ENCODE data around the gene LRRN2. TPM values are rescaled to one million over a fixed set of nuclear protein-coding genes. Genes with fewer than 3 reads are reported as not detected.
A peak's percentile ranks its signal among the peaks of the same experiment; 100 is the strongest.

Gene LRRN2
- total and polyA plus RNA-seq, 2 donors, result 0.66 to 3.0 TPM

DNA sequence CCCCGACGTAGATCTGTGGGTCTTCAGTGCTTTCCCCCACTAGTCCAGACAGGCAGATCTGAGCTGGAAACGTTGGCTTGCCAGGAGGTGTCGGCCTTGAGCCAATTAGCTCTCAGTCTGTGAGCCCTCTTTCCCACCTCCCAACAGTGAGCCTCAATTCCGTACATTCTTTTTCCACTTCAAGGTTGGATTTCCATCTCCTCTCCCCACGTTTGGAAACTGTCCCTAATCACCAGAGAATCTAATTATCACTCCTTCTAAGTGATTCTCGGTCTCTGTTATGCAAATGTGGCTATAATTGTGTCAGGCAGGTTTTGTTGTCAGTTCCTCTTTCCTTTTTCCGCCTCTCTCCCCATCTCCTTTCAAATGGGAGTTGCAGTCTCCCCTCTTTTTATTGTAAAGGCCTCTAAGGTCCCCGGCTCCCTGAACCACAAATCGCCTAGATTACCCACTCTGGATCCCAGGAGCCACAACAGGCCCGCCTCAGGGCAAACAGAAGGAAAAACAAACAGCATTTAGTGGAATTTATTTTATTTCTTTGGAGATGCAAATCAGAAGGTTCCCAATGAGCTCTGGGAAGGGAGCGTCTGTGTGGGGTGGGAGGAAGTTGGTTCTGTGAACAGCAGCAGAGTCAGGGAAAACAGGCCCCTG is 29.4 kb upstream of the LRRN2 start:
- WGBS, result 90% methylated on average over 12 of the region's 12 CpGs
- H3K27ac ChIP-seq (ENCODE audit: low read depth in 1 of 2, low read length in 1 of 2), result no peak overlapping the region
- H3K4me3 ChIP-seq (ENCODE audit: low read length in 2 of 2), result no peak overlapping the region
- H3K36me3 ChIP-seq (ENCODE audit: control insufficient read depth in 2 of 2, insufficient read depth in 2 of 2, low read length in 1 of 2), result no peaks in the 10 kb centered on the region
- H3K9me3 ChIP-seq (ENCODE audit: control insufficient read depth in 2 of 2, insufficient read depth in 1 of 2, low read length in 1 of 2), result no peaks in the 10 kb centered on the region
- H3K4me1 ChIP-seq (ENCODE audit: control insufficient read depth in 2 of 2, insufficient read depth in 2 of 2, low read length in 2 of 2), result peaks cover 26 to 46% of the 10 kb centered on the region in 2 donors
- peaks cover 0 to 12% of the 10 kb centered on the region in 2 donors for H3K27me3 ChIP-seq (ENCODE audit: control insufficient read depth in 2 of 2, insufficient read depth in 1 of 2, low read length in 1 of 2)
- DNase-seq (ENCODE audit: low read depth in 6 of 9, low spot score in 9 of 9), result no peak

DNA sequence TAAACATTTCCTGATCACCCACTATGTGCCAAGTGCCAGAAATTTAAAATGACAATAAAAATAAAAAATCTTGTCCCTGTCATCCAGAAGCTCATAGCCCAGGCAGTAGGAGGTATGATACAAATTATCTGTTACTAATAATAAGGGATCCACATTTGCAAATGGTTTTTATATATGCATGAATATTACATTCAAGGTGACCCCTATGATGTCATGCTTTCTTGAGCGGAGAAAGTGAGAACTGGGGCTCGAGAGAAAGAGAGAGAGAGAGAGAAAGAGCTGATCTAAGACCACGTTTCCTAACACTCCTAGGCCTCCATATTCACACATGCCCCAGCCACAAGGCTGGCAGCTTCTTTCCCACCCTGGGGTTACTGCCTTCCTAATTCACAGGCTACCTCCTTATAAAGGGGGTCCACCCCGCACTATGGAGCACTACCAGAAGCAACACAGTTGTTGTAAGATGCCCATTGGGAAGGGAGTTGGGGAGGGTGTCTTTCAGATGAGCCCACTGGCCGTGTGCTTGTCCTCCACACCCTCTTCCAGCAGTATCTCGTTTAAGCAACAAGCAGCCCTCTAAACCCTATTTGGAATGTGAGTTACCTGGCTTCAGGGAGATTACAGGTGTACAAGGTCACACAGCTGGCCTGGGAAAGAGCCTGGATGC is 28.8 kb upstream of the LRRN2 start:
- Histone ChIP-seq H3K27ac (ENCODE audit: low read depth in 1 of 2, low read length in 1 of 2) (no peak overlapping the region), H3K4me3 (ENCODE audit: low read length in 2 of 2) (no peak overlapping the region), H3K36me3 (ENCODE audit: control insufficient read depth in 2 of 2, insufficient read depth in 2 of 2, low read length in 1 of 2) (no peaks in the 10 kb centered on the region), H3K4me1 (ENCODE audit: control insufficient read depth in 2 of 2, insufficient read depth in 2 of 2, low read length in 2 of 2) (peaks cover 26 to 49% of the 10 kb centered on the region in 2 donors), H3K27me3 (ENCODE audit: control insufficient read depth in 2 of 2, insufficient read depth in 1 of 2, low read length in 1 of 2) (peaks cover 0 to 12% of the 10 kb centered on the region in 2 donors), H3K9me3 (ENCODE audit: control insufficient read depth in 2 of 2, insufficient read depth in 1 of 2, low read length in 1 of 2) (no peaks in the 10 kb centered on the region)
- no peak for DNase-seq (ENCODE audit: low read depth in 6 of 9, low spot score in 9 of 9)
- 94% methylated on average over 6 of the region's 6 CpGs for WGBS

DNA sequence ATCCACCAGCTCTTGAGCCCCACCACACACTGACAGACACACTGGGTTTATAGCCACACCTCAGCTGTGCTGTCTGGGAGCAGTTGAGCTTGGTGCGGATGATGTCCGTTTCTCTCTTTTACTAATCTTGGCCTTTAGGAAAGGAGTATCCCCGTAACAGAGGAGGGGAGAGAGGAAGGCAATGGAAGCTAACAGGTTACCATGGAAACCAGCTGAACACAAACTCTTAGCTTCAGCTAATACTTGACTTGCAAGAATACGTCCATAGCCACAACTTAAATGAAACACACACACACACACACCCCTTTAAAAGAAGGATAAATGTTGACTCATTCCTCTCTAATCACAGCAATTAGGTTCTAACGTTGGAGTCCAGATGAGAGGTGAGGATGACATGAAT is 28.0 kb upstream of the LRRN2 start:
- H3K36me3 ChIP-seq (ENCODE audit: control insufficient read depth in 2 of 2, insufficient read depth in 2 of 2, low read length in 1 of 2), result no peaks in the 10 kb centered on the region
- H3K4me3 ChIP-seq (ENCODE audit: low read length in 2 of 2), result no peak overlapping the region
- H3K27ac ChIP-seq (ENCODE audit: low read depth in 1 of 2, low read length in 1 of 2), result no peak overlapping the region
- peaks cover 0 to 12% of the 10 kb centered on the region in 2 donors for H3K27me3 ChIP-seq (ENCODE audit: control insufficient read depth in 2 of 2, insufficient read depth in 1 of 2, low read length in 1 of 2)
- no peak for DNase-seq (ENCODE audit: low read depth in 6 of 9, low spot score in 9 of 9)
- peaks cover 26 to 49% of the 10 kb centered on the region in 2 donors for H3K4me1 ChIP-seq (ENCODE audit: control insufficient read depth in 2 of 2, insufficient read depth in 2 of 2, low read length in 2 of 2)
- 83% methylated on average over 5 of the region's 5 CpGs for WGBS
- H3K9me3 ChIP-seq (ENCODE audit: control insufficient read depth in 2 of 2, insufficient read depth in 1 of 2, low read length in 1 of 2), result no peaks in the 10 kb centered on the region

DNA sequence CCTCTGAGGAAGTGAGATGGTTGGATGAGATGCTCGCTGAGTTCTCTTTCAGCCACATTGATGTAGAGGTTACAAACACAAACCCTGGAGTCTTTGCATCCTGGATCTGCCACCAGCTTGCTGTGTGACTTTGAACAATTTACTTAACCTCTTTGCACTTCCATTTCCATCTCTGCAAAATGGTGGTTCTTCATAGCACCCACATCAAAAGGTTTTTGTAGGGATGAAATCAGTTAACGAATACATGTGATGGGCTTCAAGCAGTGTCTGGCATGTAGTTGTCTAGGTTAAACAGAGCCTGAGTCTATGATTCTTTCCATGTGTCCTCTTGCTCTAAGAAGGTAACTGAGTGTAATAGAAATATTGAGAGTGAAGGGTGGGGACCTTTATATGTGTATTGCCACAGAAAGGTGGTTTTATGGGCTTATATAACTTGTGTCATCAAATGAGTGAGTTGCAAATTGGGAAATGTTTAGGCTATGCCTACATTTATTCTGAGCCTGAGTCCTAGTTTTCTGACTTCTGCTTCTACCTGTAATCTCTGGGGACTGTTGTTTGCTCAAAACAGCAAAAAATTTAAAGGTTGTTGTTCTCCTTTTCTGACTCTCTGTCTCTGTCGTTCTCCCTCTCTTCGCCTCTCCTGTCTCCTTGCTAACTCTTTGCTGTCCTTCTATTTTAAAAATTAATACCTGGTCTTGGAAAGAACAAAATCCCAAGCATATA is 27.3 kb upstream of the LRRN2 start:
- Histone ChIP-seq H3K27ac (ENCODE audit: low read depth in 1 of 2, low read length in 1 of 2) (peak overlapping the region in 1 of 2 donors; percentile 66), H3K36me3 (ENCODE audit: control insufficient read depth in 2 of 2, insufficient read depth in 2 of 2, low read length in 1 of 2) (no peaks in the 10 kb centered on the region), H3K4me3 (ENCODE audit: low read length in 2 of 2) (no peak overlapping the region), H3K9me3 (ENCODE audit: control insufficient read depth in 2 of 2, insufficient read depth in 1 of 2, low read length in 1 of 2) (no peaks in the 10 kb centered on the region), H3K27me3 (ENCODE audit: control insufficient read depth in 2 of 2, insufficient read depth in 1 of 2, low read length in 1 of 2) (peaks cover 0 to 12% of the 10 kb centered on the region in 2 donors), H3K4me1 (ENCODE audit: control insufficient read depth in 2 of 2, insufficient read depth in 2 of 2, low read length in 2 of 2) (peaks cover 26 to 51% of the 10 kb centered on the region in 2 donors)
- peak in 6 of 9 donors; percentile 43 to 83 (median 55) for DNase-seq (ENCODE audit: low read depth in 6 of 9, low spot score in 9 of 9)
- WGBS, result 53% methylated on average over 4 of the region's 4 CpGs

DNA sequence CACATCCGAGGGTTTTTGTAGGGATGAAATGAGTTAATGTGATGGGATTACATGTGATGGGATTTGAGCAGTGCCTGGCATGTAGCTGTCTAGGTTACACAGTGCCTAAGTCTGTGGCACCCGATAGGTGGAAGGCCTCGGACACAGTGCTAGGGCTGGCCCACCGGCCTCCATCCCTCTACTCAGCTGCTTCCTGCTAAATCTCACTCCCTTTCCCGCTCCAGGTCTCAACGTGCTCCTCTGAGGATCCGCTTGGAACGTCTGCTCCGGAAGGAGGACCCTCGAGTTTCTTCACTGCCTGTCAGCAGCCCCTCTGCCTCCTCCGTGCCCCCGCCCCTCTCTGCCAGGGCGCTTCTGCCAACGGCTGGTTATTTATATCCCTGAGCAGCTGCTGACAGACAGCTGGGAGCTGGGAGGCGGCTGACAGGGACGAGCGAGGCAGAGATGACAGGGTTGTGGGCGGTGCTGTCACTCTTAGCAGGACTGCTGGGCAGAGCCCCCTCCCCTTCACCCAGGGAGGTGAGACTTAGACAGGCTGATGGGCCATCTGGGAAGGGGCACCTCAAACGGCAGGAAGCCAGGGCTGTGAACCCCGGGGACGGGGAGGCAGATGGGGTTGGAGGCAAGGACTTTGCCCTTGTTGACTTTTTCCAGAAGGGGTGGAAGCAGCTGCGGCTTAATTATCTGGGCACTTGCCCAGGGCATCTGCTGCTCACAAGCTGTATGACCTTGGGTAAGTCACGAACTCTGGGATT is 26.6 kb upstream of the LRRN2 start:
- WGBS, result 21% methylated on average over 23 of the region's 23 CpGs
- Histone ChIP-seq H3K36me3 (ENCODE audit: control insufficient read depth in 2 of 2, insufficient read depth in 2 of 2, low read length in 1 of 2) (no peaks in the 10 kb centered on the region), H3K27ac (ENCODE audit: low read depth in 1 of 2, low read length in 1 of 2) (peak overlapping the region in 1 of 2 donors; percentile 66), H3K4me1 (ENCODE audit: control insufficient read depth in 2 of 2, insufficient read depth in 2 of 2, low read length in 2 of 2) (peaks cover 30 to 58% of the 10 kb centered on the region in 2 donors), H3K9me3 (ENCODE audit: control insufficient read depth in 2 of 2, insufficient read depth in 1 of 2, low read length in 1 of 2) (no peaks in the 10 kb centered on the region), H3K4me3 (ENCODE audit: low read length in 2 of 2) (no peak overlapping the region), H3K27me3 (ENCODE audit: control insufficient read depth in 2 of 2, insufficient read depth in 1 of 2, low read length in 1 of 2) (peaks cover 0 to 12% of the 10 kb centered on the region in 2 donors)
- peak in 6 of 9 donors; percentile 41 to 82 (median 64) for DNase-seq (ENCODE audit: low read depth in 6 of 9, low spot score in 9 of 9)

DNA sequence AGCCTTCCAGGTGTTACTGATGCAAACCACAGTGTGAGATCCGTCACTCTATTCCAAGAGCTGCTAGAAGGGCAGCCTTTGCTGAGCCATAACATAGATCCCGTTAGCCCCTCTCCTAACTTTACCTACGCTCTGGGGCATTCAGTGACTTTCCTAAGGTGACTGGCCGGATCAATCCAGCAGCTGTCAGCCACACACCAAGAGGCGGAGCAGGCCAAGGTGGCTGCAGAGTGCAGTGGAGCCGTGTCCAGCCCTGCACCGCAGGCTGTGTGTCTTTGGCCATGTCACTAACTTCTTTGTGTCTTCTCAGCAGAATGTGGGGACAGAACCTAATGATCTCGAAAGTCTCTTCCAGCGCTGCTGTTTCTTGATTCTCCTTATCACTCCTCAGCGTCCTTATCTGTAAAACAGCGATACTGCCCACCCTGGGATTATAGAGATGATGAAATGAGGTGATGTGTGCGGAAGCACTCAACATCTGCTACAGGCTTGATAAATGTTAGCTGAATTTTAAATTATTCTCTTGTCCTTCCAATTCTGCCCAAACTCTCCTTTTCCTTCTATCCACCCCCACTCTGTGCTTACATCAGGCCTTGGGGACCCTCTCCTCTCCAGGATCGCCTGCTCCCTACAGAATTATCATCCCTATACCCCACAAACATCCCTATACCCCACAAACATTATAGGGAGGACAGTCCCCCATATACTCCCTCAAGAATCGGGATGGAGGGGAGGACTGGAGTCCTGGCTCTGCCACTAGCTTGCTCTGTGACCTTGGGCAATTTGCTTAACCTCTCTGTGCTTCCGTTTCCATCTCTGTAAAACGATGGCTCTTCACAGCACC is 25.8 kb upstream of the LRRN2 start:
- H3K36me3 ChIP-seq (ENCODE audit: control insufficient read depth in 2 of 2, insufficient read depth in 2 of 2, low read length in 1 of 2), result no peaks in the 10 kb centered on the region
- peak in 1 of 9 donors; percentile 44 for DNase-seq (ENCODE audit: low read depth in 6 of 9, low spot score in 9 of 9)
- H3K27me3 ChIP-seq (ENCODE audit: control insufficient read depth in 2 of 2, insufficient read depth in 1 of 2, low read length in 1 of 2), result peaks cover 0 to 12% of the 10 kb centered on the region in 2 donors
- H3K4me1 ChIP-seq (ENCODE audit: control insufficient read depth in 2 of 2, insufficient read depth in 2 of 2, low read length in 2 of 2), result peaks cover 36 to 66% of the 10 kb centered on the region in 2 donors
- H3K9me3 ChIP-seq (ENCODE audit: control insufficient read depth in 2 of 2, insufficient read depth in 1 of 2, low read length in 1 of 2), result no peaks in the 10 kb centered on the region
- H3K27ac ChIP-seq (ENCODE audit: low read depth in 1 of 2, low read length in 1 of 2), result peak overlapping the region in 1 of 2 donors; percentile 10
- H3K4me3 ChIP-seq (ENCODE audit: low read length in 2 of 2), result no peak overlapping the region
- 68% methylated on average over 16 of the region's 16 CpGs for WGBS

DNA sequence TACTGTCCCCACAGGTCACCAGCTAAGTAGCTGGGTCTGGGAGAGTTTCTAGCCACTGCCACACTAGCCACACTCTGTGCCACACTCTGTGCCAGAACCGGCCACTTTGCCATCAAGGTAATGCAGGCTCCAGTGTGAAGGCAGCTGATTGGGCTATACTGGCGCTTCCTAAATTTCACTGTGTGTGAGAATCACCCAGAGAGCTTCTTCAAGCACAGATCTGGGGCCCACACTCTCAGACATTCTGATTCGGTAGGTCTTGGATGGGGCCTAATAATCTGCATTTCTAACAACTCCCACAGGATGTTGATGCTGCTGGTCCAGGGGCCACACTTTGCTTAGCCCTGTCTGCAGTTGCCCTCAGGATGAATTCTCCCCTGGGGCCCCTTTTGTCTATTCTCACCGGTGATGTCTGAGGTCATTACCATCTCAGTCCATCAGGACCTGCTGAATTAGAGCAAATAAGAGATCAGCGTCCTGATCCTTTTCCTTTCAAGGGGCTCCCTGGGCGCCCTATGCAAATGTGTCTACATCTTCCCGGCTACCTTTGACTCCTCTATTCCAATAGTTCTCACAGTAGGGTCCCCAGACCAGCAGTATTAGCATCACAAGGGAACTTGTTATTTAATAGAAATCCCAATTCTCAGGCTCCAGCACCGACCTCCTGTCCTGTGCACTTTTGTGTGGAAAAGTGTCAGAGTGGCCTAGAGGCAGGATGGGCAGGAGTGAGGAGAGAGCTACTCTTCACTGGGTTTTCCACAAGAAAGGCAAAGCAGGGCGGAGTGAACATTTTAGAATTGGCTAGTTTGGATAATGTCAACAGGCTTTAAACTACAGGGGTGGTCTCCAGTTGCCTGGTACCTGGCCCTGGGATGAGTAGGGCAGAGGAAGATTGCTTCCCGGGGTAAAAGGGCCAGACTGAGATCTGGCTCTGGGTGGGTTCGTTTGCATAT is 24.7 kb upstream of the LRRN2 start:
- H3K27me3 ChIP-seq (ENCODE audit: control insufficient read depth in 2 of 2, insufficient read depth in 1 of 2, low read length in 1 of 2), result peaks cover 0 to 12% of the 10 kb centered on the region in 2 donors
- H3K4me1 ChIP-seq (ENCODE audit: control insufficient read depth in 2 of 2, insufficient read depth in 2 of 2, low read length in 2 of 2), result peaks cover 45 to 77% of the 10 kb centered on the region in 2 donors
- H3K9me3 ChIP-seq (ENCODE audit: control insufficient read depth in 2 of 2, insufficient read depth in 1 of 2, low read length in 1 of 2), result peaks cover 0 to 2% of the 10 kb centered on the region in 2 donors
- 79% methylated on average over 11 of the region's 11 CpGs for WGBS
- no peak overlapping the region for H3K4me3 ChIP-seq (ENCODE audit: low read length in 2 of 2)
- no peak overlapping the region for H3K27ac ChIP-seq (ENCODE audit: low read depth in 1 of 2, low read length in 1 of 2)
- no peak for DNase-seq (ENCODE audit: low read depth in 6 of 9, low spot score in 9 of 9)
- H3K36me3 ChIP-seq (ENCODE audit: control insufficient read depth in 2 of 2, insufficient read depth in 2 of 2, low read length in 1 of 2), result no peaks in the 10 kb centered on the region

Measured in thymus (tissue), 11 donors.